Cardiac muscle cell (in vitro differentiated cells and primary cell): ENCODE data around the gene GLUL. TPM values are rescaled to one million over a fixed set of nuclear protein-coding genes. Genes with fewer than 3 reads are reported as not detected.

Experiments
- DNase-seq, 2 donors: peaks; one replicate each; pipeline versions ENCODE4 v3.0.0 to v3.0.0-alpha.2; 2010 to 2017; ENCODE audit warnings: low read depth in 1 of 2, low spot score in 1 of 2
- H3K27ac ChIP-seq: fragments of 200-600 bp; sonication (generic); 2 replicates; pipeline ENCODE4 v1.5.1; 2016
- H3K27me3 ChIP-seq: fragments of 200-600 bp; sonication (generic); 2 replicates; pipeline ENCODE4 v1.6.0; 2016; ENCODE audit warnings: control low read depth
- H3K36me3 ChIP-seq: fragments of 200-600 bp; sonication (generic); 2 replicates; pipeline ENCODE4 v1.5.1; 2016; ENCODE audit warnings: control low read depth
- H3K4me1 ChIP-seq: fragments of 200-600 bp; sonication (generic); 2 replicates; pipeline ENCODE4 v1.8.1; 2017; ENCODE audit warnings: low read depth, mild to moderate bottlenecking, mixed run types
- H3K4me3 ChIP-seq: fragments of 200-600 bp; sonication (generic); 2 replicates; pipeline ENCODE4 v1.5.1; 2016; ENCODE audit warnings: mild to moderate bottlenecking
- H3K9me3 ChIP-seq: fragments of 200-600 bp; sonication (generic); 2 replicates; pipeline ENCODE4 v1.5.1; 2017; ENCODE audit warnings: low read depth, mild to moderate bottlenecking, control low read depth
- CTCF ChIP-seq: IDR thresholded peaks from 2 replicates; pipeline ENCODE4 v1.5.1; 2012; ENCODE audit warnings: low read depth, mild to moderate bottlenecking, low read length
- polyA plus RNA-seq: library from polyadenylated mRNA; unstranded; fragments of >200 nt; fragmentation: Nextera tagmentation; extraction: Ambion mirVana; gene quantifications from 2 replicates; pipeline ENCODE4 v1.2.1, GENCODE V29; 2016
- total RNA-seq: library from RNA; depleted of rRNA; stranded (reverse); fragments of >200 nt; gene quantifications from 2 replicates; pipeline ENCODE4 v1.2.3, GENCODE V29; 2016

GLUL gene
- total and polyA plus RNA-seq, 2 experiments from 2014 or later: 132 to 166 TPM

- H3K27me3 ChIP-seq: no peaks in the 10 kb centered on the region
- no peaks in the 10 kb centered on the region for H3K9me3 ChIP-seq
- no peak for DNase-seq
- no peak overlapping the region for H3K27ac ChIP-seq
- no peaks in the 10 kb centered on the region for H3K4me1 ChIP-seq
- no peak overlapping the region for H3K4me3 ChIP-seq
- H3K36me3 ChIP-seq: no peaks in the 10 kb centered on the region
- no peak for TF ChIP-seq CTCF
Measured at GRCh38 chr1:182428043-182428442, 36.5 kb upstream of the GLUL start.

GRCh38 chr1:182426442-182427430 lies 35.1 kb upstream of the GLUL start:
- no peak for TF ChIP-seq CTCF
- H3K27me3 ChIP-seq: no peaks in the 10 kb centered on the region
- H3K4me1 ChIP-seq: no peaks in the 10 kb centered on the region
- no peak for DNase-seq
- no peaks in the 10 kb centered on the region for H3K9me3 ChIP-seq
- no peak overlapping the region for H3K27ac ChIP-seq
- no peaks in the 10 kb centered on the region for H3K36me3 ChIP-seq
- H3K4me3 ChIP-seq: no peak overlapping the region

GRCh38 chr1:182415789-182416188 lies 24.2 kb upstream of the GLUL start:
- TF ChIP-seq CTCF: no peak
- Histone ChIP-seq H3K27ac (no peak overlapping the region), H3K36me3 (no peaks in the 10 kb centered on the region)

GRCh38 chr1:182413969-182414368 lies 22.4 kb upstream of the GLUL start:
- Histone ChIP-seq H3K9me3 (no peaks in the 10 kb centered on the region), H3K4me3 (no peak overlapping the region), H3K27me3 (no peaks in the 10 kb centered on the region), H3K36me3 (no peaks in the 10 kb centered on the region), H3K27ac (no peak overlapping the region), H3K4me1 (no peaks in the 10 kb centered on the region)
- no peak for TF ChIP-seq CTCF
- DNase-seq: no peak

More at GRCh38 chr1:182415789-182416188, 24.2 kb upstream of the GLUL start:
- Histone ChIP-seq H3K27me3 (no peaks in the 10 kb centered on the region), H3K4me3 (no peak overlapping the region), H3K9me3 (no peaks in the 10 kb centered on the region), H3K4me1 (no peaks in the 10 kb centered on the region)
- no peak for DNase-seq

GRCh38 chr1:182413486-182413885 lies 21.9 kb upstream of the GLUL start:
- Histone ChIP-seq H3K36me3 (no peaks in the 10 kb centered on the region), H3K9me3 (no peaks in the 10 kb centered on the region), H3K27me3 (no peaks in the 10 kb centered on the region), H3K4me3 (no peak overlapping the region), H3K4me1 (no peaks in the 10 kb centered on the region), H3K27ac (no peak overlapping the region)
- no peak for TF ChIP-seq CTCF
- DNase-seq: no peak
